GM21367 (cell line): Measurements from ENCODE around the gene PHACTR1.

ENCODE experiments used
- ATAC-seq: cut with Tn5 transposase; IDR thresholded peaks from one replicate; pipeline ENCODE4 v1.9.1; 2021; ENCODE audit not compliant: unreplicated experiment

The PHACTR1 gene

GRCh38 chr6:13183415-13184088, 467.0 kb downstream of the PHACTR1 start:
- ATAC-seq, result no peak

GRCh38 chr6:13184089-13184468, 467.5 kb downstream of the PHACTR1 start:
- no peak for ATAC-seq

GRCh38 chr6:13184547-13184946, 468.0 kb downstream of the PHACTR1 start:
- no peak for ATAC-seq

- no peak for ATAC-seq
These were observed 470.3 kb downstream of the PHACTR1 start for GRCh38 chr6:13186861-13187260.

- no peak for ATAC-seq
These were observed 471.1 kb downstream of the PHACTR1 start for GRCh38 chr6:13187692-13188091.

GRCh38 chr6:13188306-13188705, 471.7 kb downstream of the PHACTR1 start:
- ATAC-seq, result no peak

- ATAC-seq, result no peak
These were observed 473.1 kb downstream of the PHACTR1 start for GRCh38 chr6:13189710-13190109.

- no peak for ATAC-seq
These were observed 473.8 kb downstream of the PHACTR1 start for GRCh38 chr6:13190376-13190775.

- ATAC-seq, result no peak
These were observed 474.9 kb downstream of the PHACTR1 start for GRCh38 chr6:13191461-13191860.

GRCh38 chr6:13194852-13195251, 478.3 kb downstream of the PHACTR1 start:
- ATAC-seq, result no peak

GRCh38 chr6:13195803-13196202, 479.2 kb downstream of the PHACTR1 start:
- no peak for ATAC-seq

- ATAC-seq, result no peak
These were observed 481.6 kb downstream of the PHACTR1 start for GRCh38 chr6:13198168-13198567.

GRCh38 chr6:13201336-13201735, 484.8 kb downstream of the PHACTR1 start:
- no peak for ATAC-seq

- ATAC-seq, result no peak
These were observed 486.6 kb downstream of the PHACTR1 start for GRCh38 chr6:13203145-13203544.

GRCh38 chr6:13205106-13205505, 488.5 kb downstream of the PHACTR1 start:
- no peak for ATAC-seq

- no peak for ATAC-seq
These were observed 495.5 kb downstream of the PHACTR1 start for GRCh38 chr6:13212096-13212495.

GRCh38 chr6:13212538-13212937, 496.0 kb downstream of the PHACTR1 start:
- ATAC-seq, result no peak

GRCh38 chr6:13215390-13215789, 498.8 kb downstream of the PHACTR1 start:
- ATAC-seq, result no peak

- no peak for ATAC-seq
These were observed 499.9 kb downstream of the PHACTR1 start for GRCh38 chr6:13216236-13217014.

- no peak for ATAC-seq
These were observed 500.8 kb downstream of the PHACTR1 start for GRCh38 chr6:13217206-13217905.

GRCh38 chr6:13220266-13220665, 503.7 kb downstream of the PHACTR1 start:
- no peak for ATAC-seq

GRCh38 chr6:13222048-13222447, 505.5 kb downstream of the PHACTR1 start:
- no peak for ATAC-seq
